SU-DHL-6 (cell line): ENCODE data around the gene LRP1B.

ENCODE experiments used
- H2AFZ ChIP-seq: fragments of 200-600 bp; sonication (generic); 2 replicates; pipeline ENCODE4 v1.6.1; 2014; ENCODE audit warnings: low read depth, mild to moderate bottlenecking, moderate library complexity, mixed read lengths, antibody characterized with exemption, low read length; ENCODE audit not compliant: severe bottlenecking
- H3F3A ChIP-seq: fragments of 200-600 bp; shearing (Covaris generic); 2 replicates; pipeline ENCODE4 v1.6.0; 2016; ENCODE audit warnings: antibody characterized with exemption, mild to moderate bottlenecking; ENCODE audit not compliant: insufficient read depth
- H3K27ac ChIP-seq: fragments of 200-600 bp; sonication (generic); 2 replicates; pipeline ENCODE4 v1.5.1; 2016; ENCODE audit warnings: low read depth, mild to moderate bottlenecking, low read length, moderate library complexity, mixed read lengths
- H3K27me3 ChIP-seq: fragments of 200-600 bp; sonication (generic), shearing (Covaris generic); 2 replicates; pipeline ENCODE4 v1.6.0; 2014; ENCODE audit warnings: mild to moderate bottlenecking, low read length
- H3K36me3 ChIP-seq: fragments of 200-600 bp; sonication (generic); 2 replicates; pipeline ENCODE4 v1.6.1; 2014; ENCODE audit warnings: mild to moderate bottlenecking, low read length, mixed read lengths
- H3K4me2 ChIP-seq: fragments of 300-600, 200-600 bp; shearing (Covaris generic), sonication (generic); 2 replicates; pipeline ENCODE4 v1.6.0; 2014; ENCODE audit warnings: low read length, low read depth, mild to moderate bottlenecking; ENCODE audit not compliant: poor library complexity, severe bottlenecking
- H3K4me3 ChIP-seq: fragments of 200-600 bp; sonication (generic); 2 replicates; pipeline ENCODE4 v1.5.1; 2014; ENCODE audit warnings: antibody characterized with exemption, low read length, mild to moderate bottlenecking, mixed read lengths; ENCODE audit not compliant: insufficient read depth, poor library complexity, severe bottlenecking
- H3K79me2 ChIP-seq: fragments of 200-600 bp; sonication (generic); 2 replicates; pipeline ENCODE4 v1.6.1; 2014; ENCODE audit warnings: mild to moderate bottlenecking, low read length, moderate library complexity; ENCODE audit not compliant: insufficient read depth
- H3K9ac ChIP-seq: fragments of 200-600 bp; sonication (generic); 2 replicates; pipeline ENCODE4 v1.7.0; 2014; ENCODE audit warnings: mild to moderate bottlenecking, low read length
- H3K9me2 ChIP-seq: fragments of 200-600 bp; sonication (generic); replicated peaks from 2 replicates; pipeline ENCODE4 v1.6.1; 2014; ENCODE audit warnings: low read length; ENCODE audit not compliant: insufficient read depth
- H3K9me3 ChIP-seq: fragments of 200-600 bp; sonication (generic); 2 replicates; pipeline ENCODE4 v1.6.1; 2014; ENCODE audit warnings: low read length, mixed read lengths; ENCODE audit not compliant: insufficient read depth
- H4K20me1 ChIP-seq: fragments of 200-600 bp; sonication (generic); 2 replicates; pipeline ENCODE4 v1.6.1; 2014; ENCODE audit warnings: low read depth, mild to moderate bottlenecking, antibody characterized with exemption, low read length, moderate library complexity, mixed read lengths
- CTCF ChIP-seq: fragments of 200-600 bp; sonication (generic); IDR thresholded peaks from one replicate; pipeline ENCODE4 v1.5.1; 2017; ENCODE audit warnings: antibody characterized with exemption, mild to moderate bottlenecking, low read length, moderate library complexity; ENCODE audit not compliant: insufficient read depth, poor library complexity, severe bottlenecking
- EZH2phosphoT487 ChIP-seq: fragments of 200-600 bp; sonication (generic), shearing (Covaris generic); conservative IDR thresholded peaks from 2 replicates; pipeline ENCODE4 v1.6.1; 2018; ENCODE audit warnings: mild to moderate bottlenecking, antibody characterized with exemption, low read length, moderate library complexity, mixed read lengths

LRP1B gene

GRCh38 chr2:140185076-140185475 lies 1945.7 kb downstream of the LRP1B start:
- H3F3A ChIP-seq: no peaks in the 10 kb centered on the region
- no peaks in the 10 kb centered on the region for H3K36me3 ChIP-seq
- TF ChIP-seq EZH2phosphoT487 (no peak), CTCF (no peak)
- no peak overlapping the region for H2AFZ ChIP-seq
- H4K20me1 ChIP-seq: no peaks in the 10 kb centered on the region
- H3K4me2 ChIP-seq: no peak overlapping the region
- no peak overlapping the region for H3K27ac ChIP-seq
- H3K27me3 ChIP-seq: no peaks in the 10 kb centered on the region
- no peaks in the 10 kb centered on the region for H3K9me2 ChIP-seq
- no peaks in the 10 kb centered on the region for H3K9me3 ChIP-seq
- H3K79me2 ChIP-seq: no peaks in the 10 kb centered on the region
- no peak overlapping the region for H3K9ac ChIP-seq
- no peak overlapping the region for H3K4me3 ChIP-seq

GRCh38 chr2:140183056-140183765 lies 1947.6 kb downstream of the LRP1B start:
- Histone ChIP-seq H3K4me2 (no peak overlapping the region), H3K4me3 (no peak overlapping the region), H3K9me3 (no peaks in the 10 kb centered on the region), H3K9me2 (no peaks in the 10 kb centered on the region), H3K27me3 (no peaks in the 10 kb centered on the region), H4K20me1 (no peaks in the 10 kb centered on the region), H2AFZ (no peak overlapping the region), H3K27ac (no peak overlapping the region), H3K36me3 (no peaks in the 10 kb centered on the region), H3K9ac (no peak overlapping the region), H3F3A (no peaks in the 10 kb centered on the region), H3K79me2 (no peaks in the 10 kb centered on the region)
- TF ChIP-seq CTCF (no peak), EZH2phosphoT487 (no peak)
